SK-N-SH (cell line): ENCODE results near the gene GLS2.

Experiments
- MXI1 ChIP-seq: IDR thresholded peaks from 2 replicates; pipeline ENCODE4 v1.6.1; 2012; ENCODE audit warnings: mild to moderate bottlenecking, low read depth, low read length, improper control_type of control experiment
- RAD21 ChIP-seq: IDR thresholded peaks from 2 replicates; pipeline ENCODE4 v1.6.1; 2012; ENCODE audit warnings: mild to moderate bottlenecking, low read length
- TAF1 ChIP-seq: IDR thresholded peaks from 2 replicates; pipeline ENCODE4 v1.6.1; 2012; ENCODE audit warnings: low read depth, mild to moderate bottlenecking, low read length, moderate library complexity, borderline replicate concordance
- TF ChIP-seq, protein P1 (sequence below): fragments of 200-600 bp; sonication (generic); IDR thresholded peaks from 2 replicates; pipeline ENCODE4 v1.6.1; 2017; ENCODE audit warnings: antibody characterized with exemption, mild to moderate bottlenecking, moderate library complexity
- TF ChIP-seq, protein P2 (sequence below): IDR thresholded peaks from 2 replicates; pipeline ENCODE4 v1.4.0; 2012; ENCODE audit warnings: low read depth, borderline replicate concordance

DNA sequence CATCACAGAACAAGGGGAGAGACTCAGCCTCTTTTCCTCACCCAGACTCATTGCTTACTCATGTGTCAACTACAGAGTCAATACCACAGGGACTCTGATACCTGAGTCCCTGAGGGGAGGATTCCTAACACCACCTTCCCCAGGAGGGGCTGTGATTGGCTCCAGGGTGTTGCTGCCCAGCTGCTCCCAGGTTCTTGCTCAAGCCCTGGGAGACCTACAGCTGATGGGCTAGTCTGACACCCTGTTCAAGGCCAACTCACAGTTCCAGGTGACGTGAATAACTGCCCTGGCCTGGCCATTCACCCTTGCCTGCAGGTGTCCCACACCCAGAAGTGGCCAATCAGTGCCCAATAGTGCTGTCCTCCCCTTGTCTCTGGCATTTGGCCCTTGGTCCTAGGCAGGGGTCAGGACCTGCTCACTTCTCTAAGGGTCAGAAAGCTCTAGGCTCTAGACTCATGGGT is 11.0 kb downstream of the GLS2 start:
- no peak for TF ChIP-seq MXI1
- TF ChIP-seq TAF1, result no peak
- TF ChIP-seq RAD21, result no peak
- TF ChIP-seq, protein P1, sequence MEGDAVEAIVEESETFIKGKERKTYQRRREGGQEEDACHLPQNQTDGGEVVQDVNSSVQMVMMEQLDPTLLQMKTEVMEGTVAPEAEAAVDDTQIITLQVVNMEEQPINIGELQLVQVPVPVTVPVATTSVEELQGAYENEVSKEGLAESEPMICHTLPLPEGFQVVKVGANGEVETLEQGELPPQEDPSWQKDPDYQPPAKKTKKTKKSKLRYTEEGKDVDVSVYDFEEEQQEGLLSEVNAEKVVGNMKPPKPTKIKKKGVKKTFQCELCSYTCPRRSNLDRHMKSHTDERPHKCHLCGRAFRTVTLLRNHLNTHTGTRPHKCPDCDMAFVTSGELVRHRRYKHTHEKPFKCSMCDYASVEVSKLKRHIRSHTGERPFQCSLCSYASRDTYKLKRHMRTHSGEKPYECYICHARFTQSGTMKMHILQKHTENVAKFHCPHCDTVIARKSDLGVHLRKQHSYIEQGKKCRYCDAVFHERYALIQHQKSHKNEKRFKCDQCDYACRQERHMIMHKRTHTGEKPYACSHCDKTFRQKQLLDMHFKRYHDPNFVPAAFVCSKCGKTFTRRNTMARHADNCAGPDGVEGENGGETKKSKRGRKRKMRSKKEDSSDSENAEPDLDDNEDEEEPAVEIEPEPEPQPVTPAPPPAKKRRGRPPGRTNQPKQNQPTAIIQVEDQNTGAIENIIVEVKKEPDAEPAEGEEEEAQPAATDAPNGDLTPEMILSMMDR, result no peak
- TF ChIP-seq, protein P2, sequence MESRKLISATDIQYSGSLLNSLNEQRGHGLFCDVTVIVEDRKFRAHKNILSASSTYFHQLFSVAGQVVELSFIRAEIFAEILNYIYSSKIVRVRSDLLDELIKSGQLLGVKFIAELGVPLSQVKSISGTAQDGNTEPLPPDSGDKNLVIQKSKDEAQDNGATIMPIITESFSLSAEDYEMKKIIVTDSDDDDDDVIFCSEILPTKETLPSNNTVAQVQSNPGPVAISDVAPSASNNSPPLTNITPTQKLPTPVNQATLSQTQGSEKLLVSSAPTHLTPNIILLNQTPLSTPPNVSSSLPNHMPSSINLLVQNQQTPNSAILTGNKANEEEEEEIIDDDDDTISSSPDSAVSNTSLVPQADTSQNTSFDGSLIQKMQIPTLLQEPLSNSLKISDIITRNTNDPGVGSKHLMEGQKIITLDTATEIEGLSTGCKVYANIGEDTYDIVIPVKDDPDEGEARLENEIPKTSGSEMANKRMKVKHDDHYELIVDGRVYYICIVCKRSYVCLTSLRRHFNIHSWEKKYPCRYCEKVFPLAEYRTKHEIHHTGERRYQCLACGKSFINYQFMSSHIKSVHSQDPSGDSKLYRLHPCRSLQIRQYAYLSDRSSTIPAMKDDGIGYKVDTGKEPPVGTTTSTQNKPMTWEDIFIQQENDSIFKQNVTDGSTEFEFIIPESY, result no peak
